ACC112 (cell line): ENCODE data around the gene CAMK2G.
"Not testable (repeated sequence)": the region's sequence is repeated elsewhere in the genome, so short reads cannot be mapped to it uniquely, and the experiment has no call there.

Experiments
- H2AFZ ChIP-seq: fragments of 200-600 bp; sonication (generic); one replicate; pipeline ENCODE4 v1.6.0; 2017; ENCODE audit warnings: antibody characterized with exemption, low read length; ENCODE audit not compliant: unreplicated experiment
- H3K27ac ChIP-seq: fragments of 200-600 bp; sonication (generic); 2 replicates; pipeline ENCODE4 v1.5.1; 2014; ENCODE audit warnings: low read depth, mild to moderate bottlenecking, antibody characterized with exemption, low read length, moderate library complexity
- H3K27me3 ChIP-seq: fragments of 200-600 bp; sonication (generic); 2 replicates; pipeline ENCODE4 v1.6.1; 2014; ENCODE audit warnings: mild to moderate bottlenecking, antibody characterized with exemption, low read length, moderate library complexity, mixed read lengths; ENCODE audit not compliant: insufficient read depth
- H3K36me3 ChIP-seq: fragments of 200-600 bp; sonication (generic); 2 replicates; pipeline ENCODE4 v1.6.1; 2016; ENCODE audit warnings: mild to moderate bottlenecking, antibody characterized with exemption, low read length, moderate library complexity, mixed read lengths; ENCODE audit not compliant: insufficient read depth
- H3K4me1 ChIP-seq: fragments of 200-600 bp; sonication (generic); one replicate; pipeline ENCODE4 v1.6.1; 2016; ENCODE audit warnings: low read length, mixed read lengths; ENCODE audit not compliant: insufficient read depth, unreplicated experiment, control insufficient read depth
- H3K4me3 ChIP-seq: fragments of 200-600 bp; sonication (generic); 2 replicates; pipeline ENCODE4 v1.5.1; 2014; ENCODE audit warnings: mild to moderate bottlenecking, low read depth, low read length
- H3K79me2 ChIP-seq: fragments of 200-600 bp; sonication (generic); one replicate; pipeline ENCODE4 v1.6.0; 2016; ENCODE audit warnings: low read length; ENCODE audit not compliant: control insufficient read depth, unreplicated experiment, insufficient read depth

CAMK2G gene

DNA sequence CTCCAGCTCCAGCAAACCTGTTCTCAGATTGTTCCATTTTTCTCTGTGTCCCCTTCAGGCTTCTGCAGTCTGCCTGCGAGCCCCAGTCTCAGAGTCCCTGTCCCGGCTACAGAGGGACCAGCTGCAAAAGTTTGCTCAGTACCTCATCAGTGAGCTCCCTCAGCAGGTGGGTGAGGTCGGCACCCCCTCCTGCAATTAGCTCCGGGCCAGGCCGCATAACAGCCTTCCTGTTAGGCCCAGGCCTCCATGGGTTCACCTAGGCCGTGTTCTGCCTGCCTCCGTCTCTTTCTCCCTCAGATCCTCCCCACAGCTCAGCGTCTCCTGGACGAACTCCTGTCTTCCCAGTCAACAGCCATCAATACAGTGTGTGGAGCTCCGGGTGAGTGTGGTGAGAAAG is 84.7 kb downstream of the CAMK2G start:
- Histone ChIP-seq H3K79me2 (peaks cover 39% of the 10 kb centered on the region), H3K36me3 (peaks cover 29% of the 10 kb centered on the region; the same call in 1 of the 2 replicates), H3K27ac (no peak overlapping the region)

DNA sequence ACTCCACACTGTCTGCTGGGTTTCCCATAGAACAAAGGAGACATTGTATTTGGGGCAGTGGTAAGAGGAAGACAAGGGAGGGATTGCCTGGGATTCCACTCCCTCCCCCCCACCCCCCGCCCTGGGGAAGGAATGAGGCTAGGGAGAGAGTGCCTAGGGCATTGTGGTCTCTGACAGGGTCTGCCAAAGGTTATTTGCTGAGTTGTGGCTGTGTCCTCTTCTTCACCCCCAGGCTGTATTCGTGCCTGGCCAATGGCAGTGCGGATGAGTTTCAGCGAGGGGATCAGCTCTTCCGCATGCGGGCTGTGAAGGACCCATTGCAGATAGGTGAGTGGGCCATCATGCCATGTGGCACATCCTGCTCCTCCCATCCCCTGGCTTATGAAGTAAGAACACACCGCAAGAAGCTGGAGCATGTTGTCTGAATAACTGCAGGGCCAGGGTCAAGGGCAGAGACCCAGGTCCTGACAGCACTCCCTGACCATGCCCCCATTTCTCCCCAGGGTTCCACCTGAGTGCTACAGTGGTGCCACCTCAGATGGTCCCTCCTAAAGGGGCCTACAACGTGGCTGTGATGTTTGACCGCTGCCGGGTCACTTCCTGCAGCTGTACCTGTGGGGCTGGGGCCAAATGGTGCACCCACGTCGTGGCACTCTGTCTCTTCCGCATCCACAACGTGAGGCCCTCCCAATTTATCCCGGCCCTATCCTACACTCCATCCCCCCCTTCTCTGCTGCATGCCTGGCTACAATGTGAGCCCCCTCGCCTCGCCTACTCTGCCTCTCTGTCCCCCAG is 85.3 kb downstream of the CAMK2G start:
- H3K27me3 ChIP-seq, result no peaks in the 10 kb centered on the region
- peaks cover 17% of the 10 kb centered on the region for H3K4me1 ChIP-seq
- no peak overlapping the region for H3K4me3 ChIP-seq
- no peak overlapping the region for H2AFZ ChIP-seq
- H3K79me2 ChIP-seq, result peaks cover 39% of the 10 kb centered on the region
- H3K27ac ChIP-seq, result no peak overlapping the region
- peaks cover 29% of the 10 kb centered on the region; the same call in 1 of the 2 replicates for H3K36me3 ChIP-seq

More for the DNA sequence above, 84.7 kb downstream of the CAMK2G start:
- Histone ChIP-seq H3K27me3 (no peaks in the 10 kb centered on the region), H3K4me1 (peaks cover 14% of the 10 kb centered on the region), H3K4me3 (no peak overlapping the region), H2AFZ (no peak overlapping the region)

DNA sequence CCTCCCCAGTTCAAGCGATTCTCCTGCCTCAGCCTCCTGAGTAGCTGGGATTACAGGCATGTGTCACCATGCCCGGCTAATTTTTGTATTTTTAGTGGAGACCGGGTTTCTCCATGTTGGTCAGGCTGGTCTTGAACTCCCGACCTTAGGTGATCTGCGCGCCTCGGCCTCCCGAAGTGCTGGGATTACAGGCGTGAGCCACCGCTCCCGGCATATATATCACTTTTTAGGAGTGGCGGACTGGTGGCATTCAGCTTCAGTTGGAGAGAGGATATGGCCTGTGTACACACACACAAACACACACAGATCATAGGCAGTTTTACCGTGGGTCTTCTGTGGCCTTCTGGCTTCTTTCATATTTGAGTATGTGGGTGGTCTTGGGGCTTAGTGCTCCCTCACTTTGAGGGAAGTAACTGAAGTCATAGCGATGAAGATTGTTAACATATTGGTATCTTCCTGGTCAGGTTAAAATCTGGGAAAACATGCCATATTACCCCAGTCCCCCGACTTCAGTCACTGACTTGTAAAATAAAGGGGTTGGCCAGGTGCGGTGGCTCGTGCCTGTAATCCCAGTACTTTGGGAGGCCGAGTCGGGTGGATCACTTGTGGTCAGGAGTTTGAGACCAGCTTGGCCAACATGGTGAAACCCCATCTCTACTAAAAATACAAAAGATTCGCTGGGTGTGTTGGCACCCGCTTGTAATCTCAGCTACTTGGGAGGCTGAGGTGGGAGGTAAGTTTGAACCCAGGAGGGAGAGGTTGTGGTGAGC is 87.1 kb downstream of the CAMK2G start:
- H2AFZ ChIP-seq, H3K27me3 ChIP-seq, H3K27ac ChIP-seq: not testable (repeated sequence)
- peaks cover 25% of the 10 kb centered on the region for H3K4me1 ChIP-seq
- H3K4me3 ChIP-seq, result peak overlapping the region; percentile 98
- peaks cover 55% of the 10 kb centered on the region for H3K79me2 ChIP-seq
- peaks cover 24% of the 10 kb centered on the region; the same call in 1 of the 2 replicates for H3K36me3 ChIP-seq

DNA sequence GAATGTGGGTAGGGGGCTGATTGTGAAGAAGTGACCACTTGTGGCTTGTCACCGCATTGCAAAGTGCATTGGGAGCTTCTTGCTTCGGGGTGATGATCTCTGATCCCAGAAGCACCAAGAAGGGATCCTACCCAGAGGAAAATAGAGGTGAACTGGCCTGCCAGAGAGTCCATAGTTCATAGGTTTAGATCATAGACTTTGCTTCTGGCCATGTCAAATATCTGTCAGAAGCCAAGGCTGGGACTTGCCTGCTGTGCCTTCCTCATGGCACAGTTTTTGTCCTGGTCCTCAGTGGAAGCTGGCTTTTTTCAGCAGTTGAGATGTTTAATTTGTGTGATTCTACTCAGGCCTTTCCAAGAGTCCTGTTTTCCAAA is 87.9 kb downstream of the CAMK2G start:
- Histone ChIP-seq H3K36me3 (peaks cover 21% of the 10 kb centered on the region; the same call in 1 of the 2 replicates), H2AFZ (no peak overlapping the region), H3K4me3 (peak overlapping the region; percentile 98), H3K4me1 (peaks cover 25% of the 10 kb centered on the region), H3K27ac (peak overlapping the region; percentile 82; the same call in 1 of the 2 replicates), H3K79me2 (peaks cover 61% of the 10 kb centered on the region), H3K27me3 (no peaks in the 10 kb centered on the region)

DNA sequence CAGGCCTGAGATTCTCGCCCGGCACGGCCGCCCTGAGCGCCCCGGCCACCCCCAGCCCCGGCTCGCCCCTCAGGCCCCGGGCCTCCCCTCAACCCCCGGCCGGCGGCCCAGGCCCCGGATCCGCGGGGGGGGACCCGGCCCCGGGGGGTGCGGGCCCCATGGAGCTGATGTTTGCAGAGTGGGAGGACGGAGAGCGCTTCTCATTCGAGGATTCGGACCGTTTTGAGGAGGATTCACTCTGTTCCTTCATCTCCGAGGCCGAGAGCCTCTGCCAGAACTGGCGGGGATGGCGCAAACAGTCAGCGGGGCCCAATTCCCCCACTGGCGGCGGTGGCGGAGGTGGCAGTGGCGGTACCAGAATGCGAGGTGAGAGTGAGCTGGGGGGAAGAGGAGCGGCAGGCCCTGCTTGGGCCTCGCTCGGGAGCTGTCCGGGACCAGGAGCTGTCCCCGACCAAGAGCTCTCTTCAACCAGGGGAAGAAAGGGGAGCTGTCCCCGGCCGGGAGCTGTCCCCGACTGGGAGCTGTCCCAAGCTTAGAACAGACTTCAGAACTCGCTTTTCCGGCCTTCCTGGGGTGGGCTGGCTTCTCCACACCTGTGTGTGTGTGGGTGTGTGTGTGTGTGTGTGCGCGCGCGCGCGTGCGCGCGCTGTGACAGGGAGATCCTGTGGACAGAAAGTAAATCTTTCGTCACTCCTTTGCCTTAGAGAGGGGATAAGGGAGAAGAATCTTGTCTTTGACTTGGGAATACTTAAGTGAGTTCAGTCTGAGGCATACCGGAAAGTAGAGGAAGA is 88.4 kb downstream of the CAMK2G start:
- H3K36me3 ChIP-seq, result peaks cover 16% of the 10 kb centered on the region; the same call in 1 of the 2 replicates
- peaks cover 67% of the 10 kb centered on the region for H3K79me2 ChIP-seq
- peak overlapping the region; percentile 82 for H3K27ac ChIP-seq
- H3K4me3 ChIP-seq, result peak overlapping the region; percentile 98
- no peaks in the 10 kb centered on the region for H3K27me3 ChIP-seq
- peak overlapping the region; percentile 73 for H2AFZ ChIP-seq
- H3K4me1 ChIP-seq, result peaks cover 26% of the 10 kb centered on the region

DNA sequence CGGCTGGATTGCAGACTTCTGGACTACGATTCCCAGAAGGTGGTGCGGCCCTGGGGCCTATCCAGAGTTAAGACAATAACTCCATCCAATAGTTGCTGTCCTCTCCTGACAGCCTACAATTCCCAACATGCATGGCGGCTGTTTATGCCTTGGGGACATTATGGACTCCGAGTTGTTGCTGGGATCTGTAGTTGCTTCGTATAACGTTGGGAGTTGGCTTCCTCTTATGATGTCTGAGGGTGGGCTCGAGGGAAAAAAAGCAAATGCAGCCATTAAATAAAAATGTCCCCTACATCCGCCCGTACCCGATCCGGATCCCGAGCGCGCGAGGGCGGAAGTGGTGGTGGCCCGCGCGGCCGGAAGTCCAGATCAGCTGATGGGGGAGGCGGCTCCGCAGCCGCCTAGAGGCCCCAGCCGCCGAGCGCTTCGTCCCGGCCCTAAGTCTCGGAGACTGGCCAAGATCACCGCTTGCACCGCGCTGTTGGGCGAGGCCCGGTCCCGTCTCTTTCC is 89.1 kb downstream of the CAMK2G start, which contains the start of gene ZSWIM8:
Gene ZSWIM8 (plus strand): TSS at position 396 of the 510 bp plus-strand sequence. CDS start 273 bp downstream, outside the sequence.
- peak within 1 kb of the TSS; percentile 89 for H2AFZ ChIP-seq
- peak within 1 kb of the TSS; percentile 82 for H3K27ac ChIP-seq
- no peaks in the 10 kb centered on the region for H3K27me3 ChIP-seq
- H3K79me2 ChIP-seq, result peaks cover 73% of the 10 kb centered on the region
- peaks cover 32% of the 10 kb centered on the region for H3K4me1 ChIP-seq
- H3K4me3 ChIP-seq, result peak within 1 kb of the TSS; percentile 98
- H3K36me3 ChIP-seq, result peaks cover 13% of the 10 kb centered on the region; the same call in 1 of the 2 replicates

DNA sequence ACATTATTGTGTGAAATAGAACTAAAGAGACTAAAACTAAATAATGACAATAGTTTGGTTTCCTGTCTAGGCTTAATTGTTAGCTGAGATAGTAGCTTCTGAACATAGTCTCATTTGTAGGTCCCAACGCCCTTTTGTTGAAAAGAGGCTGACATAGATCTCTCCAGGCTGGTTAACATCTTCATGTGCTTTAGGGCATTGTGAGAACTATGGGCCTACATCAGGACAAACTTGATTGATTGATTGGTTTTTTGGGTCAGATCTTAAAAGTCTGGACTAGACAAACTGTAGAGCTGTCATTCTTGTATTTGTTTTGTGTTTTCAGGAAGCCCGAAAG is 91.6 kb downstream of the CAMK2G start:
- Histone ChIP-seq H2AFZ (no peak overlapping the region), H3K4me1 (peaks cover 29% of the 10 kb centered on the region), H3K27me3 (no peaks in the 10 kb centered on the region), H3K27ac (peak overlapping the region; percentile 53; the same call in 1 of the 2 replicates), H3K79me2 (peaks cover 71% of the 10 kb centered on the region), H3K4me3 (peak overlapping the region; percentile 87), H3K36me3 (0 out of 2 replicates have a peak, but pooled peaks cover 2% of the 10 kb centered on the region)

DNA sequence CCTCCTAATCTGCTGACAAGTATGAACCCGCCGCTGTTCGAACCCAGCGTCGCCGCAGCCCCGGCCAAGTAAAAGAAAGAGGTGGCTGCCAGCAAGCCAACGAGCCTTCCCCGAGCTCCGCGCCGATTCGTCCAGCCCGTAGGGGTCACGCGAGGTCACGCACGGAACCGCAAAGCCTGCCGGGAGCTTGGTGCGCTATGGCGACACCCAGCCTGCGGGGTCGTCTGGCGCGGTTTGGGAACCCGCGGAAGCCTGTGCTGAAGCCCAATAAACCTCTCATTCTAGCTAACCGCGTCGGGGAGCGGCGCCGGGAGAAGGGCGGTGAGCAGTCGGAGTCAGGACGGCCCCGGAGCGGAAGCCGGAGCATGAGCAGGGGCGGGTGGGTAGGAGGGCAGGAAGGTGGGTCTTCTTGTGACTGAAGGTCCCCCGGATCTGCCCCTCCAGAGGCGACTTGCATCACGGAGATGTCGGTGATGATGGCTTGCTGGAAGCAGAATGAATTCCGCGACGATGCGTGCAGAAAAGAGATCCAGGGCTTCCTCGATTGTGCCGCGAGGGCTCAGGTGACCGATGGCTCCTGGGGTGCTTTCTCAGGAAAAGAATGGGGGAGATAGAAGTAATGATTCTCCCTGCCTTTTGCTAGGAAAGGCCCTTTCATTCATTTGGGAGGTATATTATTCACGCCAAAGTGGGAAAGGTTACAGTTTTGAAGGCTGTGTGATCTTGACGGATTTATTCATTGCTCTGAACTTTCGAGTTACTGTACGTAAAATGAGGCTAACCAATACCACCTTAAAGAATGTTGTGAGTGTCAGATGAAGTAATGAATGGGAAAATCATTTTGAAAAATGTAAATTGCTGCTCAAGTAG is 92.2 kb downstream of the CAMK2G start, which contains the start of gene CHCHD1:
Gene CHCHD1 (plus strand): TSS at position 170 of the 870 bp plus-strand sequence. CDS start 28 bp downstream, at position 198.
- no peaks in the 10 kb centered on the region for H3K27me3 ChIP-seq
- 0 out of 2 replicates have a peak, but pooled peaks cover 3% of the 10 kb centered on the region for H3K36me3 ChIP-seq
- H3K4me1 ChIP-seq, result peaks cover 25% of the 10 kb centered on the region
- peak within 1 kb of the TSS; percentile 81 for H2AFZ ChIP-seq
- peak within 1 kb of the TSS; percentile 87 for H3K4me3 ChIP-seq
- peaks cover 67% of the 10 kb centered on the region for H3K79me2 ChIP-seq
- H3K27ac ChIP-seq, result peak within 1 kb of the TSS; percentile 53

DNA sequence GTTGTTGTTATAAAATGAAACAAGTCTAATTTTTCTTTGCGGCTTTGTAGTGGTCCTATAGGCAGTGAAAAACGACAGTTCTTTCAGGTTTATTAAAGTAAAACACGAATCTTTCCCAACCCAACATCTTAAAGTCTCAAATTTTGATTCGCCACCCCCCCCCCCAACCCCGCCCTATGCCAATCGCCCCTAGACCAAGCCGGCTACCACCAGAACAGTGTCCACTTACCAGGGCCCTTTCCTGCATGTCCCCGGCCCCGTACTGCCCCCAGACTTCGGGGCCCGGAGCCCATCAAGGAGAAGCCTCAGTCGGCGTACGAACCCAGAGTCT is 92.8 kb downstream of the CAMK2G start:
- peak overlapping the region; percentile 58 for H2AFZ ChIP-seq
- H3K36me3 ChIP-seq, result peaks cover 6% of the 10 kb centered on the region; the same call in 1 of the 2 replicates
- H3K79me2 ChIP-seq, result peaks cover 65% of the 10 kb centered on the region
- H3K27me3 ChIP-seq, result no peaks in the 10 kb centered on the region
- H3K27ac ChIP-seq, result peak overlapping the region; percentile 53
- H3K4me3 ChIP-seq, result peak overlapping the region; percentile 87
- peaks cover 23% of the 10 kb centered on the region for H3K4me1 ChIP-seq
